A673 (cell line): ENCODE measurements around the gene ZNF224.

ENCODE experiments used
- EZH2 ChIP-seq: fragments of 200-600 bp; sonication (generic); IDR thresholded peaks from 2 replicates; pipeline ENCODE4 v1.6.1; 2017; ENCODE audit warnings: borderline replicate concordance, low read depth, mild to moderate bottlenecking, mixed read lengths, antibody characterized with exemption, low read length; ENCODE audit not compliant: poor library complexity, severe bottlenecking
- TF ChIP-seq, protein P1 (sequence below): fragments of 300-800, 200-600 bp; sonication (generic); conservative IDR thresholded peaks from 2 replicates; pipeline ENCODE4 v1.5.1; 2017; ENCODE audit warnings: low read depth, mild to moderate bottlenecking, antibody characterized with exemption, low read length, moderate library complexity, mixed read lengths

DNA sequence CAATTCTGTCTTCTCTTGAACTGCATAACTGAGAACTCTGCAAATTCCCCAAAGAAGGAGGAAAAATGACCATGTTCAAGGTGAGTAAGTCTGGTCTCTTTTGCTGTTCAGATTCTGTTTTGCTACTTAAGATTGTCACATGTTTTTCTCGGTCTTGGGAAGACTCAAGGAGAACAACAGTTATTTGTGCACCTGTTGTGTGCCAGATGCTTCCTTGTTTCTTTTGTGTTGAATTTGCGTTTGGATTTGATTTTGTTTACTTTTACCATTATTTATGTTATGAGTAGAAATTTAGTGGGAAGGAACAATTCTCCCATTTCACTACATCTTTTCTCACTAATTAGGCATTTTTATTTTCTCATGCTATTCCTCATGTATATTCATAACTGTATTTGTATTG lies 17.8 kb upstream of the ZNF224 start:
- TF ChIP-seq, protein P1, sequence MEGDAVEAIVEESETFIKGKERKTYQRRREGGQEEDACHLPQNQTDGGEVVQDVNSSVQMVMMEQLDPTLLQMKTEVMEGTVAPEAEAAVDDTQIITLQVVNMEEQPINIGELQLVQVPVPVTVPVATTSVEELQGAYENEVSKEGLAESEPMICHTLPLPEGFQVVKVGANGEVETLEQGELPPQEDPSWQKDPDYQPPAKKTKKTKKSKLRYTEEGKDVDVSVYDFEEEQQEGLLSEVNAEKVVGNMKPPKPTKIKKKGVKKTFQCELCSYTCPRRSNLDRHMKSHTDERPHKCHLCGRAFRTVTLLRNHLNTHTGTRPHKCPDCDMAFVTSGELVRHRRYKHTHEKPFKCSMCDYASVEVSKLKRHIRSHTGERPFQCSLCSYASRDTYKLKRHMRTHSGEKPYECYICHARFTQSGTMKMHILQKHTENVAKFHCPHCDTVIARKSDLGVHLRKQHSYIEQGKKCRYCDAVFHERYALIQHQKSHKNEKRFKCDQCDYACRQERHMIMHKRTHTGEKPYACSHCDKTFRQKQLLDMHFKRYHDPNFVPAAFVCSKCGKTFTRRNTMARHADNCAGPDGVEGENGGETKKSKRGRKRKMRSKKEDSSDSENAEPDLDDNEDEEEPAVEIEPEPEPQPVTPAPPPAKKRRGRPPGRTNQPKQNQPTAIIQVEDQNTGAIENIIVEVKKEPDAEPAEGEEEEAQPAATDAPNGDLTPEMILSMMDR = no peak
- no peak for TF ChIP-seq EZH2
